ENCODE results near the gene PSME3. TPM values are rescaled to one million over a fixed set of nuclear protein-coding genes. Genes with fewer than 3 reads are reported as not detected.

PSME3 gene
- total and polyA plus RNA-seq, 9 of the 15 experiments (the other 6 are each of a cell fraction or from before 2014, with no cell fraction given) = 31.2 to 275 (median 141) TPM

GRCh38 chr17:42795465-42795864, 37.7 kb upstream of the PSME3 start:
- H2AFZ ChIP-seq (ENCODE audit: low read depth, low read length) = no peak overlapping the region
- H3K9me1 ChIP-seq (ENCODE audit: control insufficient read depth, insufficient read depth, low read length) = no peaks in the 10 kb centered on the region
- H3K79me2 ChIP-seq (ENCODE audit: control insufficient read depth, insufficient read depth, low read length) = peaks cover 17% of the 10 kb centered on the region
- H3K4me3 ChIP-seq = no peak overlapping the region
- H3K4me2 ChIP-seq (ENCODE audit: insufficient read depth, low read length) = no peak overlapping the region
- BruUV-seq (replicated peaks) = no TSS peak
- 82% methylated on average over 10 of the region's 10 CpGs for WGBS (ENCODE audit: insufficient coverage, low coverage, missing lambda C conversion rate)
- H3K27ac ChIP-seq (ENCODE audit: extremely low read depth, low read depth, low read length) = no peak overlapping the region
- no peak for DNase-seq (ENCODE audit: extremely low read depth in 1 of 4, low spot score in 3 of 4)
- H3K4me1 ChIP-seq (replicated peaks in 1 of 2; ENCODE audit: control insufficient read depth in 2 of 2, insufficient read depth in 2 of 2, low read length in 2 of 2) = peaks cover 14 to 36% of the 10 kb centered on the region in 2 experiments
- FAIRE-seq = no peak
- POLR2A ChIA-PET = interaction anchor here (0.9 to 6.4 kb wide), 4 partner anchors 9 to 225 kb away, joined by 3 to 47 read pairs (median 8); partner anchors contain the start of gene WNK4
- ATAC-seq = no peak
- in situ Hi-C loops (cut with MboI) (no loop called here), intact Hi-C loops (cut with micrococcal nuclease) (no loop called here)
- no peaks in the 10 kb centered on the region for H3K27me3 ChIP-seq (ENCODE audit: control insufficient read depth in 2 of 2, insufficient read depth in 2 of 2, low read length in 2 of 2)
- H3K36me3 ChIP-seq (ENCODE audit: control insufficient read depth, insufficient read depth, low read length) = peaks cover 37% of the 10 kb centered on the region
- H3K9me3 ChIP-seq (replicated peaks; ENCODE audit: control insufficient read depth, insufficient read depth, low read depth, low read length) = no peaks in the 10 kb centered on the region
- CTCF ChIA-PET (ENCODE audit: low intra/inter-chr PET ratio) = no interaction called here
- peak overlapping the region in 1 of 2 experiments; percentile 53; a peak in 1 of 4 replicates for H3K9ac ChIP-seq (ENCODE audit: insufficient read depth in 1 of 2, low read depth in 2 of 2, low read length in 2 of 2)
- no peaks in the 10 kb centered on the region for H4K20me1 ChIP-seq (replicated peaks; ENCODE audit: control insufficient read depth, insufficient read depth, low read length)
- TF ChIP-seq RBM17 (IDR thresholded peaks at IDR 0.05; ENCODE audit: borderline replicate concordance, low read depth, low read length) = no peak
- no peak for TF ChIP-seq XRCC4 (IDR thresholded peaks at IDR 0.05; ENCODE audit: extremely low read depth, insufficient read depth, insufficient read length)
- no peak for TF ChIP-seq ZNF586 (CRISPR knock-in tag; conservative IDR thresholded peaks at IDR 0.05)
- TF ChIP-seq ZNF589 (CRISPR knock-in tag; IDR thresholded peaks at IDR 0.05; ENCODE audit: low read depth) = no peak
- no peak for TF ChIP-seq DDX20 (tag; IDR thresholded peaks at IDR 0.05; ENCODE audit: low read depth)
- TF ChIP-seq MLX (CRISPR knock-in tag; conservative IDR thresholded peaks at IDR 0.05) = no peak
- TF ChIP-seq SMAD4 (CRISPR knock-in tag; conservative IDR thresholded peaks at IDR 0.05) = no peak
- no peak for TF ChIP-seq HDAC8 (tag; IDR thresholded peaks at IDR 0.05)
- no peak for TF ChIP-seq CTCF (IDR thresholded peaks at IDR 0.05 in 2 of 3, conservative IDR thresholded peaks at IDR 0.05 in 1 of 3; ENCODE audit: insufficient read depth in 2 of 3, low read depth in 1 of 3, low read length in 3 of 3)
- no peak for TF ChIP-seq ZNF445 (CRISPR knock-in tag; IDR thresholded peaks at IDR 0.05; ENCODE audit: low read depth)
- no peak for TF ChIP-seq RBBP5 (IDR thresholded peaks at IDR 0.05; ENCODE audit: borderline replicate concordance, insufficient read depth, low read length, poor library complexity, severe bottlenecking)
- TF ChIP-seq ZSCAN29 (IDR thresholded peaks at IDR 0.05) = no peak
- no peak for TF ChIP-seq FOXP4 (CRISPR knock-in tag; IDR thresholded peaks at IDR 0.05; ENCODE audit: borderline replicate concordance)
- no peak for TF ChIP-seq ZNF512 (tag; IDR thresholded peaks at IDR 0.05)

All from K562 (cell line).